ENCODE data around the gene TNS2.

GRCh38 chr12:53053218-53054111 lies 3.6 kb downstream of the TNS2 start:
- no peak for TF ChIP-seq HCFC1 (IDR thresholded peaks at IDR 0.05; ENCODE audit: low read depth, low read length)
- no peak for TF ChIP-seq MTA3 (IDR thresholded peaks at IDR 0.05; ENCODE audit: borderline replicate concordance)
- TF ChIP-seq MAFF (IDR thresholded peaks at IDR 0.05; ENCODE audit: low read length), result no peak
- TF ChIP-seq BCLAF1 (IDR thresholded peaks at IDR 0.05; ENCODE audit: borderline replicate concordance in 1 of 2, control insufficient read depth in 1 of 2, low read depth in 2 of 2, low read length in 1 of 2), result no peak
